GM23248 (cell line): Measurements from ENCODE around the gene CPSF4L.

ENCODE experiments used
- EZH2 ChIP-seq: fragments of 200-600 bp; sonication (generic); IDR thresholded peaks from 2 replicates; pipeline ENCODE4 v1.6.1; 2018; ENCODE audit warnings: antibody characterized with exemption, mild to moderate bottlenecking; ENCODE audit not compliant: insufficient read depth, poor library complexity, severe bottlenecking
- EZH2phosphoT487 ChIP-seq: fragments of 200-600 bp; sonication (generic); IDR thresholded peaks from 2 replicates; pipeline ENCODE4 v1.6.1; 2018; ENCODE audit warnings: antibody characterized with exemption, moderate library complexity, mild to moderate bottlenecking, low read depth; ENCODE audit not compliant: insufficient read depth

- TF ChIP-seq EZH2 (no peak), EZH2phosphoT487 (no peak)
Observed at GRCh38 chr17:73293480-73293911, 31.8 kb upstream of the CPSF4L start.
